GM23338 (cell line): ENCODE results near the gene PPP4R2. TPM values are rescaled to one million over a fixed set of nuclear protein-coding genes. Genes with fewer than 3 reads are reported as not detected.

Experiments
- ATAC-seq: fragments of 200-7000 bp; cut with Tn5 transposase; 3 replicates; pipeline ENCODE4 v1.9.1; 2020
- DNase-seq: peaks from one replicate; pipeline ENCODE4 v3.0.0-alpha.2; 2015; ENCODE audit warnings: low spot score
- H2AFZ ChIP-seq: fragments of 200-600 bp; sonication (generic); 2 replicates; pipeline ENCODE4 v1.8.0; 2016; ENCODE audit warnings: antibody characterized with exemption, mild to moderate bottlenecking, moderate library complexity
- H3F3A ChIP-seq: fragments of 200-600 bp; sonication (generic); replicated peaks from 2 replicates; pipeline ENCODE4 v1.8.0; 2017; ENCODE audit warnings: antibody characterized with exemption, mixed run types, low read depth
- H3K27ac ChIP-seq: fragments of 200-600 bp; sonication (generic); 2 replicates; pipeline ENCODE4 v1.6.1; 2016; ENCODE audit warnings: low read depth
- H3K27me3 ChIP-seq: fragments of 200-600 bp; sonication (generic); 2 replicates; pipeline ENCODE4 v1.8.0; 2016; ENCODE audit warnings: mild to moderate bottlenecking, mixed run types, moderate library complexity; ENCODE audit not compliant: insufficient read depth
- H3K36me3 ChIP-seq: fragments of 200-600 bp; sonication (generic); 2 replicates; pipeline ENCODE4 v1.8.0; 2016; ENCODE audit warnings: mild to moderate bottlenecking; ENCODE audit not compliant: insufficient read depth
- H3K4me1 ChIP-seq: fragments of 200-600 bp; sonication (generic); 2 replicates; pipeline ENCODE4 v1.8.0; 2016; ENCODE audit warnings: mild to moderate bottlenecking, moderate library complexity; ENCODE audit not compliant: insufficient read depth
- H3K4me2 ChIP-seq: fragments of 200-600 bp; sonication (generic); 2 replicates; pipeline ENCODE4 v1.7.1; 2017; ENCODE audit warnings: mixed run types
- H3K4me3 ChIP-seq: fragments of 200-600 bp; sonication (generic); 2 replicates; pipeline ENCODE4 v1.6.1; 2016; ENCODE audit warnings: mixed run types
- H3K79me2 ChIP-seq: fragments of 200-600 bp; sonication (generic); replicated peaks from 2 replicates; pipeline ENCODE4 v1.8.0; 2017; ENCODE audit warnings: mild to moderate bottlenecking; ENCODE audit not compliant: insufficient read depth
- H3K9me2 ChIP-seq: fragments of 200-600 bp; sonication (generic); 2 replicates; pipeline ENCODE4 v1.8.0; 2017; ENCODE audit not compliant: insufficient read depth
- H4K20me1 ChIP-seq: fragments of 200-600 bp; sonication (generic); replicated peaks from 2 replicates; pipeline ENCODE4 v1.8.0; 2017; ENCODE audit warnings: mild to moderate bottlenecking; ENCODE audit not compliant: insufficient read depth
- H3K27ac Mint-ChIP-seq: 2 replicates; pipeline ENCODE4 v1.8.0; 2020; ENCODE audit warnings: inconsistent platforms, mild to moderate bottlenecking, moderate library complexity, mixed read lengths
- H3K27me3 Mint-ChIP-seq: 3 replicates; pipeline ENCODE4 v1.8.0; 2022; ENCODE audit warnings: low read depth, mild to moderate bottlenecking, moderate library complexity, mixed read lengths, inconsistent platforms; ENCODE audit not compliant: insufficient read depth, poor library complexity
- H3K36me3 Mint-ChIP-seq: 3 replicates; pipeline ENCODE4 v1.8.0; 2021; ENCODE audit warnings: low read depth, mild to moderate bottlenecking, inconsistent platforms, moderate library complexity, mixed read lengths
- H3K4me1 Mint-ChIP-seq: 3 replicates; pipeline ENCODE4 v1.8.0; 2020; ENCODE audit warnings: mild to moderate bottlenecking, inconsistent platforms, mixed read lengths
- H3K4me3 Mint-ChIP-seq: 3 replicates; pipeline ENCODE4 v1.8.0; 2021; ENCODE audit warnings: moderate library complexity, mild to moderate bottlenecking, inconsistent platforms, mixed read lengths
- H3K9me3 Mint-ChIP-seq: 3 replicates; pipeline ENCODE4 v1.8.0; 2020; ENCODE audit warnings: moderate library complexity, mild to moderate bottlenecking, inconsistent platforms, mixed read lengths
- CREB1 ChIP-seq: fragments of 250-450 bp; sonication (Bioruptor Pico); IDR thresholded peaks from 2 replicates; pipeline ENCODE4 v1.5.0; 2020; ENCODE audit warnings: low read depth, mild to moderate bottlenecking, moderate library complexity
- EZH2 ChIP-seq: fragments of 200-600 bp; sonication (generic); IDR thresholded peaks from one replicate; pipeline ENCODE4 v1.8.0; 2017; ENCODE audit warnings: antibody characterized with exemption, mild to moderate bottlenecking, low read depth; ENCODE audit not compliant: unreplicated experiment
- EZH2phosphoT487 ChIP-seq: fragments of 200-600 bp; sonication (generic); IDR thresholded peaks from one replicate; pipeline ENCODE4 v1.8.1; 2018; ENCODE audit warnings: antibody characterized with exemption; ENCODE audit not compliant: unreplicated experiment
- JUNB ChIP-seq: IDR thresholded peaks from one replicate; pipeline ENCODE4 v1.6.1; 2016; ENCODE audit warnings: antibody characterized with exemption; ENCODE audit not compliant: unreplicated experiment
- NANOG ChIP-seq: IDR thresholded peaks from 2 replicates; pipeline ENCODE4 v1.6.1; 2016; ENCODE audit warnings: antibody characterized with exemption, borderline replicate concordance
- POLR2AphosphoS5 ChIP-seq: IDR thresholded peaks from 2 replicates; pipeline ENCODE4 v1.6.1; 2016; ENCODE audit warnings: antibody characterized with exemption, low read depth
- STAT1 ChIP-seq: IDR thresholded peaks from one replicate; pipeline ENCODE4 v1.6.1; 2016; ENCODE audit warnings: antibody characterized with exemption; ENCODE audit not compliant: unreplicated experiment
- ZNF114 ChIP-seq: fragments of 250-450 bp; sonication (Bioruptor Pico); IDR thresholded peaks from 2 replicates; pipeline ENCODE4 v1.5.0; 2020; ENCODE audit warnings: mild to moderate bottlenecking, moderate library complexity
- ZNF331 ChIP-seq: fragments of 250-450 bp; sonication (Bioruptor Pico); IDR thresholded peaks from 2 replicates; pipeline ENCODE4 v1.5.0; 2020; ENCODE audit warnings: low read depth, mild to moderate bottlenecking, moderate library complexity
- ZNF462 ChIP-seq: fragments of 250-450 bp; sonication (Bioruptor Pico); IDR thresholded peaks from 2 replicates; pipeline ENCODE4 v1.5.0; 2020; ENCODE audit warnings: mild to moderate bottlenecking, moderate library complexity
- polyA plus RNA-seq: library from polyadenylated mRNA; unstranded; fragments of >200 nt; fragmentation: Nextera tagmentation; extraction: Ambion mirVana; gene quantifications from 2 replicates; pipeline ENCODE4 v1.2.1, GENCODE V29; 2016
- total RNA-seq: library from RNA; depleted of rRNA; stranded (reverse); fragments of >200 nt; shearing (Covaris generic); gene quantifications from 2 replicates; pipeline ENCODE4 v1.2.3, GENCODE V29; 2014
- TF ChIP-seq, protein P1 (sequence below): IDR thresholded peaks from 2 replicates; pipeline ENCODE4 v1.6.1; 2016; ENCODE audit warnings: antibody characterized with exemption
- TF ChIP-seq, protein P2 (sequence below), 2 experiments: fragments of 200-600 bp in 1 of 2; sonication (generic) in 1 of 2; conservative IDR thresholded peaks; 2 replicates each; pipeline versions ENCODE4 v1.5.1 to v1.6.1; 2016 to 2017; ENCODE audit warnings: antibody characterized with exemption in 2 of 2, low read depth in 2 of 2, mild to moderate bottlenecking in 2 of 2, moderate library complexity in 1 of 2
- TF ChIP-seq, protein P3 (sequence below): IDR thresholded peaks from one replicate; pipeline ENCODE4 v1.6.1; 2018; ENCODE audit warnings: antibody characterized with exemption; ENCODE audit not compliant: unreplicated experiment

Gene PPP4R2
- total and polyA plus RNA-seq, 2 experiments from 2014 or later = 62.7 to 117 TPM

GRCh38 chr3:73074781-73075180 lies 78.2 kb downstream of the PPP4R2 start:
- no peak for DNase-seq

More at GRCh38 chr3:73074781-73075180, 78.2 kb downstream of the PPP4R2 start:
- TF ChIP-seq NANOG = no peak
- TF ChIP-seq EZH2 = no peak
- TF ChIP-seq CREB1 (CRISPR knock-in tag) = no peak
- TF ChIP-seq EZH2phosphoT487 = no peak
- TF ChIP-seq ZNF462 (CRISPR knock-in tag) = no peak
- no peak for TF ChIP-seq ZNF331 (CRISPR knock-in tag)
- no peak for TF ChIP-seq STAT1
- TF ChIP-seq, protein P1, sequence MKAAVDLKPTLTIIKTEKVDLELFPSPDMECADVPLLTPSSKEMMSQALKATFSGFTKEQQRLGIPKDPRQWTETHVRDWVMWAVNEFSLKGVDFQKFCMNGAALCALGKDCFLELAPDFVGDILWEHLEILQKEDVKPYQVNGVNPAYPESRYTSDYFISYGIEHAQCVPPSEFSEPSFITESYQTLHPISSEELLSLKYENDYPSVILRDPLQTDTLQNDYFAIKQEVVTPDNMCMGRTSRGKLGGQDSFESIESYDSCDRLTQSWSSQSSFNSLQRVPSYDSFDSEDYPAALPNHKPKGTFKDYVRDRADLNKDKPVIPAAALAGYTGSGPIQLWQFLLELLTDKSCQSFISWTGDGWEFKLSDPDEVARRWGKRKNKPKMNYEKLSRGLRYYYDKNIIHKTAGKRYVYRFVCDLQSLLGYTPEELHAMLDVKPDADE = no peak
- TF ChIP-seq, protein P2, sequence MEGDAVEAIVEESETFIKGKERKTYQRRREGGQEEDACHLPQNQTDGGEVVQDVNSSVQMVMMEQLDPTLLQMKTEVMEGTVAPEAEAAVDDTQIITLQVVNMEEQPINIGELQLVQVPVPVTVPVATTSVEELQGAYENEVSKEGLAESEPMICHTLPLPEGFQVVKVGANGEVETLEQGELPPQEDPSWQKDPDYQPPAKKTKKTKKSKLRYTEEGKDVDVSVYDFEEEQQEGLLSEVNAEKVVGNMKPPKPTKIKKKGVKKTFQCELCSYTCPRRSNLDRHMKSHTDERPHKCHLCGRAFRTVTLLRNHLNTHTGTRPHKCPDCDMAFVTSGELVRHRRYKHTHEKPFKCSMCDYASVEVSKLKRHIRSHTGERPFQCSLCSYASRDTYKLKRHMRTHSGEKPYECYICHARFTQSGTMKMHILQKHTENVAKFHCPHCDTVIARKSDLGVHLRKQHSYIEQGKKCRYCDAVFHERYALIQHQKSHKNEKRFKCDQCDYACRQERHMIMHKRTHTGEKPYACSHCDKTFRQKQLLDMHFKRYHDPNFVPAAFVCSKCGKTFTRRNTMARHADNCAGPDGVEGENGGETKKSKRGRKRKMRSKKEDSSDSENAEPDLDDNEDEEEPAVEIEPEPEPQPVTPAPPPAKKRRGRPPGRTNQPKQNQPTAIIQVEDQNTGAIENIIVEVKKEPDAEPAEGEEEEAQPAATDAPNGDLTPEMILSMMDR (conservative IDR thresholded peaks at IDR 0.05; ENCODE audit: low read depth in 2 of 2) = no peak
- TF ChIP-seq POLR2AphosphoS5 = no peak
- no peak for TF ChIP-seq ZNF114 (CRISPR knock-in tag)
- no peak for TF ChIP-seq JUNB
- TF ChIP-seq, protein P3, sequence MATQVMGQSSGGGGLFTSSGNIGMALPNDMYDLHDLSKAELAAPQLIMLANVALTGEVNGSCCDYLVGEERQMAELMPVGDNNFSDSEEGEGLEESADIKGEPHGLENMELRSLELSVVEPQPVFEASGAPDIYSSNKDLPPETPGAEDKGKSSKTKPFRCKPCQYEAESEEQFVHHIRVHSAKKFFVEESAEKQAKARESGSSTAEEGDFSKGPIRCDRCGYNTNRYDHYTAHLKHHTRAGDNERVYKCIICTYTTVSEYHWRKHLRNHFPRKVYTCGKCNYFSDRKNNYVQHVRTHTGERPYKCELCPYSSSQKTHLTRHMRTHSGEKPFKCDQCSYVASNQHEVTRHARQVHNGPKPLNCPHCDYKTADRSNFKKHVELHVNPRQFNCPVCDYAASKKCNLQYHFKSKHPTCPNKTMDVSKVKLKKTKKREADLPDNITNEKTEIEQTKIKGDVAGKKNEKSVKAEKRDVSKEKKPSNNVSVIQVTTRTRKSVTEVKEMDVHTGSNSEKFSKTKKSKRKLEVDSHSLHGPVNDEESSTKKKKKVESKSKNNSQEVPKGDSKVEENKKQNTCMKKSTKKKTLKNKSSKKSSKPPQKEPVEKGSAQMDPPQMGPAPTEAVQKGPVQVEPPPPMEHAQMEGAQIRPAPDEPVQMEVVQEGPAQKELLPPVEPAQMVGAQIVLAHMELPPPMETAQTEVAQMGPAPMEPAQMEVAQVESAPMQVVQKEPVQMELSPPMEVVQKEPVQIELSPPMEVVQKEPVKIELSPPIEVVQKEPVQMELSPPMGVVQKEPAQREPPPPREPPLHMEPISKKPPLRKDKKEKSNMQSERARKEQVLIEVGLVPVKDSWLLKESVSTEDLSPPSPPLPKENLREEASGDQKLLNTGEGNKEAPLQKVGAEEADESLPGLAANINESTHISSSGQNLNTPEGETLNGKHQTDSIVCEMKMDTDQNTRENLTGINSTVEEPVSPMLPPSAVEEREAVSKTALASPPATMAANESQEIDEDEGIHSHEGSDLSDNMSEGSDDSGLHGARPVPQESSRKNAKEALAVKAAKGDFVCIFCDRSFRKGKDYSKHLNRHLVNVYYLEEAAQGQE = no peak
- H2AFZ ChIP-seq = no peak overlapping the region
- H3K27me3 ChIP-seq = no peaks in the 10 kb centered on the region
- Mint-ChIP-seq H3K9me3 (no peaks in the 10 kb centered on the region; the same call in 2 of the 3 replicates), H3K4me3 (no peak overlapping the region), H3K36me3 (no peaks in the 10 kb centered on the region), H3K4me1 (peaks cover 22% of the 10 kb centered on the region), H3K27ac (no peak overlapping the region), H3K27me3 (peaks cover 1% of the 10 kb centered on the region)
- no peak overlapping the region for H3K27ac ChIP-seq
- H4K20me1 ChIP-seq = no peaks in the 10 kb centered on the region
- no peak overlapping the region for H3K4me2 ChIP-seq
- no peaks in the 10 kb centered on the region for H3K79me2 ChIP-seq
- H3F3A ChIP-seq = 0 out of 2 replicates have a peak, but pooled peaks cover 5% of the 10 kb centered on the region
- H3K4me3 ChIP-seq = no peak overlapping the region
- H3K36me3 ChIP-seq = no peaks in the 10 kb centered on the region
- H3K9me2 ChIP-seq = no peaks in the 10 kb centered on the region
- peaks cover 19% of the 10 kb centered on the region for H3K4me1 ChIP-seq
- no peak for ATAC-seq
